Neuronal stem cell (in vitro differentiated cells): Measurements from ENCODE around the gene LRP1B.

Experiments used
- DNase-seq: peaks from one replicate; pipeline ENCODE4 v3.0.0-alpha.2; 2013; ENCODE audit warnings: low spot score
- H2AFZ ChIP-seq: one replicate; pipeline ENCODE4 v1.6.1; 2013; ENCODE audit warnings: mild to moderate bottlenecking, low read length, inconsistent platforms
- H2AK5ac ChIP-seq: 2 replicates; pipeline ENCODE4 v1.6.1; 2013; ENCODE audit warnings: low read depth, mild to moderate bottlenecking, inconsistent platforms, low read length, moderate library complexity, mixed read lengths
- H2BK120ac ChIP-seq: 2 replicates; pipeline ENCODE4 v1.6.1; 2013; ENCODE audit warnings: low read depth, mild to moderate bottlenecking, inconsistent platforms, low read length, moderate library complexity, mixed read lengths
- H2BK12ac ChIP-seq: one replicate; pipeline ENCODE4 v1.6.1; 2013; ENCODE audit warnings: low read length, inconsistent platforms
- H2BK15ac ChIP-seq: 2 replicates; pipeline ENCODE4 v1.6.1; 2013; ENCODE audit warnings: mild to moderate bottlenecking, low read length, inconsistent platforms, mixed read lengths
- H2BK5ac ChIP-seq: one replicate; pipeline ENCODE4 v1.6.1; 2013; ENCODE audit warnings: inconsistent platforms, mild to moderate bottlenecking, low read length, moderate library complexity
- H3K14ac ChIP-seq: one replicate; pipeline ENCODE4 v1.6.1; 2013; ENCODE audit warnings: low read length, inconsistent platforms
- H3K18ac ChIP-seq: 2 replicates; pipeline ENCODE4 v1.6.1; 2013; ENCODE audit warnings: low read length, inconsistent platforms
- H3K23ac ChIP-seq: 2 replicates; pipeline ENCODE4 v1.6.1; 2013; ENCODE audit warnings: low read depth, mild to moderate bottlenecking, mixed read lengths, low read length, inconsistent platforms; ENCODE audit not compliant: poor library complexity
- H3K27ac ChIP-seq: replicated peaks from 3 replicates; pipeline ENCODE4 v1.5.1; 2013; ENCODE audit warnings: low read length, inconsistent platforms
- H3K27me3 ChIP-seq, 3 experiments: 2 replicates each; pipeline ENCODE4 v1.6.1; 2013; ENCODE audit warnings: low read length in 3 of 3, mild to moderate bottlenecking in 2 of 3, inconsistent platforms in 1 of 3, low read depth in 1 of 3, mixed read lengths in 1 of 3, moderate library complexity in 1 of 3; ENCODE audit not compliant: control insufficient read depth in 3 of 3, insufficient read depth in 3 of 3
- H3K36me3 ChIP-seq, 2 donors: replicated peaks in 1 of 2; 2 replicates each; pipeline ENCODE4 v1.6.1; 2013; ENCODE audit warnings: low read length in 2 of 2; ENCODE audit not compliant: control insufficient read depth in 2 of 2, insufficient read depth in 2 of 2
- H3K4ac ChIP-seq: 2 replicates; pipeline ENCODE4 v1.6.1; 2013; ENCODE audit warnings: inconsistent platforms, mild to moderate bottlenecking, low read length, moderate library complexity
- H3K4me1 ChIP-seq, 2 donors: 1 replicate in 1 of 2; 2 replicates in 1 of 2; pipeline ENCODE4 v1.6.1; 2013; ENCODE audit warnings: low read length in 2 of 2, low read depth in 1 of 2; ENCODE audit not compliant: control insufficient read depth in 2 of 2, insufficient read depth in 1 of 2
- H3K4me2 ChIP-seq: one replicate; pipeline ENCODE4 v1.6.1; 2013; ENCODE audit warnings: mild to moderate bottlenecking, low read length, inconsistent platforms; ENCODE audit not compliant: insufficient read depth, poor library complexity, severe bottlenecking
- H3K4me3 ChIP-seq, 2 donors: 2 replicates each; pipeline ENCODE4 v1.5.1; 2013; ENCODE audit warnings: low read length in 2 of 2, mild to moderate bottlenecking in 2 of 2, inconsistent platforms in 1 of 2, moderate library complexity in 1 of 2
- H3K79me1 ChIP-seq: one replicate; pipeline ENCODE4 v1.6.1; 2013; ENCODE audit warnings: low read depth, mild to moderate bottlenecking, inconsistent platforms, low read length, moderate library complexity
- H3K9ac ChIP-seq: one replicate; pipeline ENCODE4 v1.6.1; 2013; ENCODE audit warnings: mild to moderate bottlenecking, low read depth, low read length, inconsistent platforms; ENCODE audit not compliant: poor library complexity
- H3K9me3 ChIP-seq, 2 donors: replicated peaks in 1 of 2; 2 replicates each; pipeline versions ENCODE3 to v1.6.1; 2013; ENCODE audit warnings: low read length in 2 of 2, mild to moderate bottlenecking in 2 of 2, inconsistent platforms in 1 of 2, low read depth in 1 of 2, mixed read lengths in 1 of 2, moderate library complexity in 1 of 2; ENCODE audit not compliant: control insufficient read depth in 2 of 2, insufficient read depth in 1 of 2
- H4K8ac ChIP-seq: one replicate; pipeline ENCODE4 v1.6.1; 2013; ENCODE audit warnings: low read depth, mild to moderate bottlenecking, inconsistent platforms, low read length, moderate library complexity
- H4K91ac ChIP-seq: one replicate; pipeline ENCODE4 v1.6.1; 2013; ENCODE audit warnings: low read length, low read depth, mild to moderate bottlenecking, inconsistent platforms; ENCODE audit not compliant: poor library complexity
- WGBS, 2 donors: extraction: QIAGEN DNeasy Blood & Tissue Kit; methylation state at CpG; one replicate each; pipeline ENCODE4 v1.1.7; 2013; ENCODE audit warnings: missing lambda C conversion rate in 2 of 2, mixed read lengths in 1 of 2; ENCODE audit not compliant: insufficient read length in 2 of 2, insufficient replicate concordance in 1 of 2; ENCODE audit errors: extremely low coverage in 2 of 2; 5-methylcytosine and 5-hydroxymethylcytosine counted together

Gene LRP1B

DNA sequence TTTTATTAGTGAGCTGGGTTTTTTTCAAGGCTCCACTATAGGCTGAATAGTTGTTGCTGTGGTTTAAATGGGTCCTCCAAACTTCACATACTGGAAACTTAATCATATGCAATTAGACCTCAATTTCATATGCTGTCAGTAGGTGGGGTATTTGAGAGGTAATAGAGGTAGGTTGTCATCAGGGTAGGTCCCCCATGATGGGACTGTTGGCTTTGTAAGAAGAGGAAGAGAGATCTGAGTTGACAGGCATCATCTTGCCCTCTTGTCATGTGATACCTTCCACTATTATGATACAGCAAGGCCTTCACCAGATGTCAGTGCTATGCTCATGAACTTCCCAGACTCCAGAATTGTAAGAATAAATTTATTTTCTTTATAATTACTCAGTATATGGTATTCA is 819.4 kb downstream of the LRP1B start:
- Histone ChIP-seq H3K79me1 (no peaks in the 10 kb centered on the region), H3K23ac (no peak overlapping the region), H3K9me3 (no peaks in the 10 kb centered on the region), H2BK12ac (no peak overlapping the region), H3K27ac (no peak overlapping the region), H3K36me3 (no peaks in the 10 kb centered on the region), H3K9ac (no peak overlapping the region), H3K4me1 (peaks cover 0 to 3% of the 10 kb centered on the region in 2 donors), H3K14ac (no peak overlapping the region), H4K8ac (no peak overlapping the region), H3K4me3 (no peak overlapping the region), H2BK15ac (no peak overlapping the region), H3K18ac (no peak overlapping the region), H3K27me3 (no peaks in the 10 kb centered on the region), H2AK5ac (no peak overlapping the region), H4K91ac (no peak overlapping the region), H2BK120ac (no peak overlapping the region), H2BK5ac (no peak overlapping the region), H3K4me2 (no peak overlapping the region), H2AFZ (no peak overlapping the region), H3K4ac (no peak overlapping the region)
- DNase-seq = no peak

DNA sequence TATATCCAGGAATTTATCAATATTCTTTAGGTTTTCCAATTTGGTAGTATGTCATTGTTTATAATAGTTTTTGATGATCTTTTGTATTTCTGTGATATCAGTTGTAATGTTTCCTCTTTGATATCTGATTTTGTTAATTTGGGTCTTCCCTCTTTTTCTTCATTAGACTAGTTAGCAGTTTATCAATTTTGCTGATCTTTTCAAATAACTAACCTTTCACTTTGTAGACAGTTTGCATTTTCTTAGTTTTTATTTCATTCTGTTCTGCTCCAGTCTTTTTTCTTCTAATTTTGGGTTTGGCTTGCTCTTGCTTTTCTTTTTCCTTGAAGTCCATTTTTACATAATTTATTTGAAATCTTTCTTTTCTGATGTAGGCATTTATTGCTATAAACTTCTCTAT is 824.4 kb downstream of the LRP1B start:
- Histone ChIP-seq H2AFZ (no peak overlapping the region), H2BK15ac (no peak overlapping the region), H3K4me2 (no peak overlapping the region), H3K9ac (no peak overlapping the region), H2AK5ac (no peak overlapping the region), H3K4me3 (no peak overlapping the region), H2BK120ac (no peak overlapping the region), H3K79me1 (no peaks in the 10 kb centered on the region), H3K18ac (no peak overlapping the region), H3K36me3 (no peaks in the 10 kb centered on the region), H4K8ac (no peak overlapping the region), H3K14ac (no peak overlapping the region), H2BK12ac (no peak overlapping the region), H3K9me3 (no peaks in the 10 kb centered on the region), H3K4ac (no peak overlapping the region), H3K27me3 (no peaks in the 10 kb centered on the region), H3K27ac (no peak overlapping the region), H2BK5ac (no peak overlapping the region), H3K23ac (no peak overlapping the region), H4K91ac (no peak overlapping the region), H3K4me1 (no peaks in the 10 kb centered on the region)
- no peak for DNase-seq

DNA sequence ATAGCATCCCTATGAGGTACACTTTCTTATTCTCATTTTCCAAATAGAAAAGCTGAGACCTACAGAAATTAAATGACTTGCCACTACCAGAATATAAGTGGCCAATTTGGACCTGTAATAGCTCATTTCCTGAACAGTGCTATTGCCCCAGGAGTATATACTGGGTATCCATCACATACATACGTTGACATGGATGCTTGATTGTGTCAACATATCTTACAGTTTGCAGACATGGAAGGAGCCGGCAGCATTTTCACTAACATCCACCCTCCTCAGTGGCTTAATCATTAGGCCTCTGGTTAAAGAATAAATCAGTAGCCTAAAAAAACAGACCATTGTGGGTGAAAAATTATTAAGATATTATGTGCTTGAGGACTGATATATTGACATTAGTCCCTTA is 829.3 kb downstream of the LRP1B start:
- Histone ChIP-seq H2BK5ac (no peak overlapping the region), H3K4me1 (no peaks in the 10 kb centered on the region), H4K8ac (no peak overlapping the region), H2BK15ac (no peak overlapping the region), H2BK12ac (no peak overlapping the region), H3K4me3 (no peak overlapping the region), H4K91ac (no peak overlapping the region), H2BK120ac (no peak overlapping the region), H3K9me3 (no peaks in the 10 kb centered on the region), H2AFZ (no peak overlapping the region), H3K27me3 (no peaks in the 10 kb centered on the region), H2AK5ac (no peak overlapping the region), H3K23ac (no peak overlapping the region), H3K79me1 (no peaks in the 10 kb centered on the region), H3K4ac (no peak overlapping the region), H3K36me3 (no peaks in the 10 kb centered on the region), H3K14ac (no peak overlapping the region), H3K4me2 (no peak overlapping the region), H3K9ac (no peak overlapping the region), H3K18ac (no peak overlapping the region), H3K27ac (no peak overlapping the region)
- DNase-seq = no peak
- WGBS, 2 donors = no CpG with 5 or more reads among the region's 2 CpGs

DNA sequence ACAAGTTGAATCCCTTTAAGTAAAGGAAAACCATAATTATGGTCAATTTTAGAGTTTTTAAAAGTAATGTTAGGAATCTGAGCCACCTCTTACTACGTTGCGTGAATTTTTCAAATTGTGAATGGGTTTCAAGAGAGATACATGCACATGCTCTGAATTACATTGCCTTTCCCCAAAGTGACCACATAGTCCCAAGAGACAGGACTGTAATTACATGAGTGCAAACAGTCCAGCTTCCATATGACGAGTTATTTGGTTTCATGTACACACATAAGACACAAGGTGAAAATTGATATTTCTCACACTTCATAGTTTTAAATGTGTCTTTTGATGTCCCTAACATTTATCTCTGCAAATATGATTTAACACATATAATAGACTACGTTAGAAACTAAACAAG is 850.8 kb downstream of the LRP1B start:
- WGBS, 2 donors = no CpG with 5 or more reads among the region's 4 CpGs
- no peak overlapping the region for H3K14ac ChIP-seq
- H4K91ac ChIP-seq = no peak overlapping the region
- no peak overlapping the region for H3K4me2 ChIP-seq
- H3K18ac ChIP-seq = no peak overlapping the region
- H3K36me3 ChIP-seq = no peaks in the 10 kb centered on the region
- no peaks in the 10 kb centered on the region for H3K9me3 ChIP-seq
- no peak for DNase-seq
- H3K4me1 ChIP-seq = no peaks in the 10 kb centered on the region
- H2BK15ac ChIP-seq = no peak overlapping the region
- no peak overlapping the region for H3K4me3 ChIP-seq
- H2AK5ac ChIP-seq = no peak overlapping the region
- no peak overlapping the region for H3K23ac ChIP-seq
- H2BK5ac ChIP-seq = no peak overlapping the region
- no peak overlapping the region for H3K9ac ChIP-seq
- no peaks in the 10 kb centered on the region for H3K27me3 ChIP-seq
- no peak overlapping the region for H3K4ac ChIP-seq
- H3K27ac ChIP-seq = no peak overlapping the region
- no peak overlapping the region for H2AFZ ChIP-seq
- no peak overlapping the region for H4K8ac ChIP-seq
- H3K79me1 ChIP-seq = no peaks in the 10 kb centered on the region
- H2BK120ac ChIP-seq = no peak overlapping the region
- no peak overlapping the region for H2BK12ac ChIP-seq
